Tibial nerve (tissue), 4 donors: ENCODE results near the gene CNKSR2. TPM values are rescaled to one million over a fixed set of nuclear protein-coding genes. Genes with fewer than 3 reads are reported as not detected.

ENCODE experiments used
- DNase-seq, 2 donors: peaks; one replicate each; pipeline ENCODE4 v3.0.0-alpha.2; 2019; ENCODE audit warnings: low spot score in 2 of 2
- H3K27ac ChIP-seq, 4 donors: fragments of 200-600 bp; sonication (generic) in 3 of 4; one replicate each; pipeline ENCODE4 v1.5.1; 2017 to 2019; ENCODE audit warnings: mild to moderate bottlenecking in 1 of 4
- H3K27me3 ChIP-seq, 2 donors: fragments of 200-600 bp; sonication (generic) in 1 of 2; one replicate each; pipeline versions ENCODE4 v1.5.1 to v1.6.0; 2017 to 2019
- H3K36me3 ChIP-seq, 3 donors: fragments of 200-600 bp; sonication (generic); one replicate each; pipeline ENCODE4 v1.5.1; 2018 to 2019
- H3K4me1 ChIP-seq, 4 donors: fragments of 200-600 bp; sonication (generic) in 3 of 4; one replicate each; pipeline ENCODE4 v1.5.1; 2017 to 2019
- H3K4me3 ChIP-seq, 4 donors: fragments of 200-600 bp; sonication (generic) in 3 of 4; one replicate each; pipeline ENCODE4 v1.5.1; 2017 to 2019; ENCODE audit warnings: mild to moderate bottlenecking in 1 of 4, moderate library complexity in 1 of 4
- H3K9me3 ChIP-seq, 4 donors: fragments of 200-600 bp; sonication (generic) in 3 of 4; one replicate each; pipeline ENCODE4 v1.5.1; 2017 to 2019
- EP300 ChIP-seq, 2 donors: sonication (generic); formaldehyde crosslinking; IDR thresholded peaks; one replicate each; pipeline ENCODE4 v1.6.1; 2017; ENCODE audit warnings: antibody characterized with exemption in 2 of 2, mild to moderate bottlenecking in 1 of 2
- POLR2A ChIP-seq, 2 donors: fragments of 450-650 bp; IDR thresholded peaks; one replicate each; pipeline ENCODE4 v1.6.1; 2017; ENCODE audit warnings: antibody characterized with exemption in 2 of 2, mild to moderate bottlenecking in 2 of 2, moderate library complexity in 2 of 2
- WGBS, 2 donors: methylation state at CpG; one replicate each; pipeline ENCODE4 v1.1.5; 2018; 5-methylcytosine and 5-hydroxymethylcytosine counted together
- total RNA-seq, 4 donors: library from RNA; depleted of rRNA; stranded (reverse); fragments of >200 nt; gene quantifications; one replicate each; pipeline ENCODE4 v1.1.0, GENCODE V29; 2016
- TF ChIP-seq, protein P1 (sequence below), 5 experiments: fragments of 200-600 bp in 3 of 5; fragments of 450-650 bp in 2 of 5; sonication (generic) in 3 of 5; IDR thresholded peaks; one replicate each; pipeline ENCODE4 v1.5.1; 2016 to 2019; ENCODE audit warnings: antibody characterized with exemption in 5 of 5, mild to moderate bottlenecking in 3 of 5, moderate library complexity in 2 of 5

Gene CNKSR2
- total RNA-seq, 4 donors from 2014 or later = 28.8 to 98.3 (median 56.5) TPM

DNA sequence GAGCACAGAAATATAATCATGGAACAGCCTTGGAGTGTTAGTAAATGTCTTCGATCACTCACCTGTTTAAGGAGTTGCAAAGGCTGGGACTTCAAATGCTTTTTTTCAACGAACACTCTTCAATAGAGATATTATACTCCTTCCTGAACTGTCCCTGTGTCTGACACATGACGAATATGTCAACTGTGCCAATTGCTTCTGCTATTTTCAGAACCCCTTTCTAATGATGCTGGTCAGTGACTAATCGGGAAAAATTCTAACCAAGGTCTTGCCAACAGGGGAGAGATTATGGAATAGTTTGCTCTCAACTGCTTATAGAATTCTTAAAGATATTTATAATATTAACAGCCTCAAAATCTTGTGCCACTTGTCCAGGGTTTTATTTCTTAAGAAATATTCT lies 292.5 kb downstream of the CNKSR2 start:
- no peak for TF ChIP-seq EP300 (IDR thresholded peaks at IDR 0.05)
- no peak for TF ChIP-seq POLR2A (IDR thresholded peaks at IDR 0.05)
- TF ChIP-seq, protein P1, sequence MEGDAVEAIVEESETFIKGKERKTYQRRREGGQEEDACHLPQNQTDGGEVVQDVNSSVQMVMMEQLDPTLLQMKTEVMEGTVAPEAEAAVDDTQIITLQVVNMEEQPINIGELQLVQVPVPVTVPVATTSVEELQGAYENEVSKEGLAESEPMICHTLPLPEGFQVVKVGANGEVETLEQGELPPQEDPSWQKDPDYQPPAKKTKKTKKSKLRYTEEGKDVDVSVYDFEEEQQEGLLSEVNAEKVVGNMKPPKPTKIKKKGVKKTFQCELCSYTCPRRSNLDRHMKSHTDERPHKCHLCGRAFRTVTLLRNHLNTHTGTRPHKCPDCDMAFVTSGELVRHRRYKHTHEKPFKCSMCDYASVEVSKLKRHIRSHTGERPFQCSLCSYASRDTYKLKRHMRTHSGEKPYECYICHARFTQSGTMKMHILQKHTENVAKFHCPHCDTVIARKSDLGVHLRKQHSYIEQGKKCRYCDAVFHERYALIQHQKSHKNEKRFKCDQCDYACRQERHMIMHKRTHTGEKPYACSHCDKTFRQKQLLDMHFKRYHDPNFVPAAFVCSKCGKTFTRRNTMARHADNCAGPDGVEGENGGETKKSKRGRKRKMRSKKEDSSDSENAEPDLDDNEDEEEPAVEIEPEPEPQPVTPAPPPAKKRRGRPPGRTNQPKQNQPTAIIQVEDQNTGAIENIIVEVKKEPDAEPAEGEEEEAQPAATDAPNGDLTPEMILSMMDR (IDR thresholded peaks at IDR 0.05) = no peak
- Histone ChIP-seq H3K36me3 (no peaks in the 10 kb centered on the region), H3K4me3 (no peak overlapping the region), H3K27me3 (peaks cover 0 to 9% of the 10 kb centered on the region in 2 donors), H3K9me3 (no peaks in the 10 kb centered on the region), H3K27ac (no peak overlapping the region), H3K4me1 (no peaks in the 10 kb centered on the region)
- DNase-seq = no peak
- 65 to 74% methylated on average over 4 of the region's 4 CpGs for WGBS, 2 donors

DNA sequence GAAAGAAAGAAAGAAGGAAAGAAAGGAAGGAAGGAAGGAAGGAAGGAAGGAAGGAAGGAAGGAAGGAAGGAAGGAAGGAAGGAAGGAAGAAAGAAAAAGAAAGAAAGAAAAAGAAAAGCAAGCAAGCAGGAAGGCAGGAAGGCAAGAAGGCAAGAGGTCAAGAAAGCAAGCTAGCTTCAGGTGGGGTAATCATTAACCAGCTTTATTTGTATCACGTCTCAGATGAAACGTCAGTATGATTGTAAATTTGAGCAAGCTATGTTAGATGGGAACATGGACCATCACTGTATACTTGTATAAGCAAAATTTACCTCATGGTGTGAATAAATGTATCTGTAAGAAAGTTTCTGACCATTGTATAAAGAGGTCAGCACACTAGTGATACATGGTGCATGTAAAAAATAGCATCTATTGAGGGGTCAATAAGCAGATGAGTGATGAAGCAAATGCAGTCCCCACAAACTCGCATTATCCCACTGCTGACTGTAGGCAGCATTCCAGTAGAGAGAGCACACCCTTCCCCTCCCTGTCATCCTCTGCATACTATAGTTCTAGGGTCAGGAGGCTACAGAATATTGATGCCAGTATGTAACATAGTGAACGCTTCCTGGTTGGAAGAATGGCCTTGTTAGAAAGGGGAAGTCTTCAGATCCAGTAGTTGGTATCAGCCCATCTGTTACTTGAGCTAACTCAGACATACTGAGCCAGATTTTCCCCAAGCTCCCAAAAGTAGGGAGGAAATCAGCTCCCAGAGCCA lies 300.4 kb downstream of the CNKSR2 start:
- Histone ChIP-seq H3K9me3 (no peaks in the 10 kb centered on the region), H3K4me1 (no peaks in the 10 kb centered on the region), H3K27ac (no peak overlapping the region), H3K36me3 (no peaks in the 10 kb centered on the region), H3K27me3 (peaks cover 0 to 7% of the 10 kb centered on the region in 2 donors), H3K4me3 (no peak overlapping the region)
- TF ChIP-seq POLR2A (IDR thresholded peaks at IDR 0.05) (no peak), EP300 (IDR thresholded peaks at IDR 0.05) (no peak)
- TF ChIP-seq, protein P1 (IDR thresholded peaks at IDR 0.05) = no peak
- DNase-seq = no peak
- 70 to 85% methylated on average over 4 of the region's 4 CpGs for WGBS, 2 donors

DNA sequence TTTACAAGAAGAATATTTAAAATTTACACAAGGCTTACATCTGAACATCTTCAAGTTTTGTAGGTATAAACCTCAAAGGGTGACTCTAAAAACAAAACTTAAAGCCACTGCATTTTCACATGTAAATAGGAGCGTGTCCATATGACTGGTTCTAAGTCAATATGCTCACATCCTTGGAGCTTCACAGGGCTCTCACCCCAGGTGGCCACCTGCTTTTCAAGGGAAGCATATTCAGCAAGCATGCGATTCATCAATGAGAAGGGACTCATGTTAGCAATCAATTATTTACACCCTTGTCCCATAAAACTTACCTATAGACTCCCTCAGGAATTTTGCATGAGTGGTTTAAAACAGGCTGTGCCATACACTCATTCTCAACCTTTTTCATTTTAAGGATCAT lies 301.7 kb downstream of the CNKSR2 start:
- H3K27me3 ChIP-seq = peaks cover 0 to 7% of the 10 kb centered on the region in 2 donors
- no peaks in the 10 kb centered on the region for H3K36me3 ChIP-seq
- H3K9me3 ChIP-seq = no peaks in the 10 kb centered on the region
- 43 to 50% methylated on average over 2 of the region's 2 CpGs for WGBS, 2 donors
- no peak overlapping the region for H3K27ac ChIP-seq
- DNase-seq = no peak
- TF ChIP-seq POLR2A (IDR thresholded peaks at IDR 0.05) (no peak), EP300 (IDR thresholded peaks at IDR 0.05) (no peak)
- TF ChIP-seq, protein P1 (IDR thresholded peaks at IDR 0.05) = no peak
- no peak overlapping the region for H3K4me3 ChIP-seq
- H3K4me1 ChIP-seq = no peaks in the 10 kb centered on the region

DNA sequence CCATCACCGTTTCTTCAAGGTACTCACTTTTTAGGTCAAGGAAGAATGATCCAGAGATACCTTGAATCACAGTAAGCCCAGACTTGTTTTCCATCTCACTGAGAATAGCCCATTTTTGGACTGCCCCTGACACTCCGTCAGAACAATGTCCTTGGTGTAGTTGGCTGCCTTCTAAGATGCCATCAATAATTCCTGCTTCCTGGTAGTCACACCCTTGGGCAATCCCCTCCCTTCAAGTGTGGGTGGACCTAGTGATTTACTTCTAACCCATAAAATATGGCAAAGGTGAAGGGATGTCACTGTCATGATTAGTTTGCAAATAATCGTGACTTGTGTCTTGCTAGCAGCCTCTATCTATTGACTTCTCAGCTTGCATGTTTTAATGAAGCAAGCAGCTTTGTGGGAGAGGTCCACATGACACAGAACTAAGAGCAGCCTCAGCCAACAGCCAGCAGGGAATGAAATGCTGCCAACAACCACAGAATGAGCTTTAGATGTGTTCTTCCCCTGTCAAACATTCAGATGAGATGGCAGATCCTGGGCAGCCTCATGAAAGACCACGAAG lies 303.9 kb downstream of the CNKSR2 start:
- no peaks in the 10 kb centered on the region for H3K36me3 ChIP-seq
- H3K9me3 ChIP-seq = no peaks in the 10 kb centered on the region

DNA sequence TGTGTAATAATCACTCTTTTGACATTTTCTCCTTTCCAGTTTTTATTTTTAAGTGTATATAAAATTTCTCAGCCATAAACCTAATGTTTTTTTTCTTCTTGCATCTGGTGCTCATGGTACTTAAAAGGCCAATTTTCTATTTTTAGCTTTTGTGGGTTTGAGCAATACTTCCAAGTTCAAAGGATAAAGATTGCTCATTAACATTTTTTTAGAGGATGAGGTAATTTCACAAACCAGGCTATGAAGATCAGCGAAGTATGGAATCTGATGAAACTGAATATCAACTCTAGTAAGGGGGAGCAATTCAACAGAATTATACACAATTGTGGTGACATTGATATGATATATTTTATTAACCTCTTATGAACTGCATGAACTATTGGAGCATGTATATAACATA lies 309.7 kb downstream of the CNKSR2 start:
- no peak for TF ChIP-seq EP300 (IDR thresholded peaks at IDR 0.05)
- no peak for TF ChIP-seq POLR2A (IDR thresholded peaks at IDR 0.05)
- TF ChIP-seq, protein P1 (IDR thresholded peaks at IDR 0.05) = no peak
- no peak for DNase-seq
- H3K36me3 ChIP-seq = no peaks in the 10 kb centered on the region
- no peaks in the 10 kb centered on the region for H3K4me1 ChIP-seq
- no peaks in the 10 kb centered on the region for H3K9me3 ChIP-seq
- no peaks in the 10 kb centered on the region for H3K27me3 ChIP-seq
- H3K27ac ChIP-seq = no peak overlapping the region
- H3K4me3 ChIP-seq = no peak overlapping the region
- 47 to 50% methylated on average over 1 of the region's 1 CpG for WGBS, 2 donors

More for the DNA sequence above, 303.9 kb downstream of the CNKSR2 start:
- no peak for DNase-seq
- H3K4me3 ChIP-seq = no peak overlapping the region
- WGBS, 2 donors = 63 to 76% methylated on average over 4 of the region's 4 CpGs
- no peak for TF ChIP-seq EP300 (IDR thresholded peaks at IDR 0.05)
- no peak for TF ChIP-seq POLR2A (IDR thresholded peaks at IDR 0.05)
- TF ChIP-seq, protein P1 (IDR thresholded peaks at IDR 0.05) = no peak
- peaks cover 0 to 7% of the 10 kb centered on the region in 2 donors for H3K27me3 ChIP-seq
- no peaks in the 10 kb centered on the region for H3K4me1 ChIP-seq
- no peak overlapping the region for H3K27ac ChIP-seq
